ENCODE measurements around the gene RELN.

Gene RELN

GRCh38 chr7:103962070-103962469 lies 27.4 kb downstream of the RELN start:
- no peaks in the 10 kb centered on the region for H3K36me3 ChIP-seq (ENCODE audit: insufficient read depth, low read length)
- no peaks in the 10 kb centered on the region for H4K20me1 ChIP-seq (ENCODE audit: insufficient read depth, low read length)
- no peaks in the 10 kb centered on the region for H3K4me1 ChIP-seq (ENCODE audit: insufficient read depth, low read length, severe bottlenecking)
- H3K79me2 ChIP-seq (ENCODE audit: insufficient read depth, low read length) = no peaks in the 10 kb centered on the region
- no peak overlapping the region for H3K27ac ChIP-seq (ENCODE audit: low read depth, low read length, poor library complexity, severe bottlenecking)
- no peaks in the 10 kb centered on the region for H3K9me3 ChIP-seq (ENCODE audit: low read length)
- no peaks in the 10 kb centered on the region for H3K9me2 ChIP-seq (ENCODE audit: low read depth, low read length)
- no peaks in the 10 kb centered on the region for H3K27me3 ChIP-seq (ENCODE audit: insufficient read depth, low read length)
- TF ChIP-seq EZH2 (IDR thresholded peaks at IDR 0.05; ENCODE audit: borderline replicate concordance, low read length) = no peak
- TF ChIP-seq, protein P1, sequence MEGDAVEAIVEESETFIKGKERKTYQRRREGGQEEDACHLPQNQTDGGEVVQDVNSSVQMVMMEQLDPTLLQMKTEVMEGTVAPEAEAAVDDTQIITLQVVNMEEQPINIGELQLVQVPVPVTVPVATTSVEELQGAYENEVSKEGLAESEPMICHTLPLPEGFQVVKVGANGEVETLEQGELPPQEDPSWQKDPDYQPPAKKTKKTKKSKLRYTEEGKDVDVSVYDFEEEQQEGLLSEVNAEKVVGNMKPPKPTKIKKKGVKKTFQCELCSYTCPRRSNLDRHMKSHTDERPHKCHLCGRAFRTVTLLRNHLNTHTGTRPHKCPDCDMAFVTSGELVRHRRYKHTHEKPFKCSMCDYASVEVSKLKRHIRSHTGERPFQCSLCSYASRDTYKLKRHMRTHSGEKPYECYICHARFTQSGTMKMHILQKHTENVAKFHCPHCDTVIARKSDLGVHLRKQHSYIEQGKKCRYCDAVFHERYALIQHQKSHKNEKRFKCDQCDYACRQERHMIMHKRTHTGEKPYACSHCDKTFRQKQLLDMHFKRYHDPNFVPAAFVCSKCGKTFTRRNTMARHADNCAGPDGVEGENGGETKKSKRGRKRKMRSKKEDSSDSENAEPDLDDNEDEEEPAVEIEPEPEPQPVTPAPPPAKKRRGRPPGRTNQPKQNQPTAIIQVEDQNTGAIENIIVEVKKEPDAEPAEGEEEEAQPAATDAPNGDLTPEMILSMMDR (IDR thresholded peaks at IDR 0.05; ENCODE audit: low read length) = no peak
- no peak overlapping the region for H3K9ac ChIP-seq (ENCODE audit: low read length)
- H3F3A ChIP-seq (ENCODE audit: insufficient read depth, low read length) = no peaks in the 10 kb centered on the region
- H3K4me2 ChIP-seq (ENCODE audit: low read length) = no peak overlapping the region
- no peak overlapping the region for H2AFZ ChIP-seq (ENCODE audit: low read length)
- H3K4me3 ChIP-seq (ENCODE audit: low read depth, low read length, poor library complexity, severe bottlenecking) = no peak overlapping the region

DNA sequence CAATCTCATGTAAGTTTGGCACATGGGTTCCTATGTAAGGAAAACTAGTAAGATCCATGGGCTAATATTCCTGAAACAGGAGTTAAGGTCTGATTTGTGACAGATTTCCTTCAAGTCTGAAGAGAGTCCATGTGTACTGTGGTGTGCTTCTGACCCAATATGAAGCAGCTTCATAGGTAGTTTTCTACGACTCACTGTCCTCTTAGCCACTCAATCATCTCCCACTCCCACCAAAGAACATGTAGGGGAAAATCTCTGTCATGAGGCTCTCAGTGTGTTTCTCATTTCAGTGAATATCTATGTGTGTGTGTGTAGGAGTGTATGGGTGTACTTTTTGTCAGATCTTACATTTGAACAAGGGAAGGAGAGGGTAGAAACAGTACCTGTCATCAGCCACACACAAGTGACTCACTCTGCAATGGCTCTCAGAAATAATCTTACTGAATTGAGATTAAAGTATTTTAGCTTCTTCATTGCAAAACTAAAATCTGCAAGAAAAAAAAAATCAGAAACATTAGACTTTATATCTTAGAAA lies 31.1 kb downstream of the RELN start:
- Histone ChIP-seq H3K9me2 (ENCODE audit: low read depth, low read length) (no peaks in the 10 kb centered on the region), H3K4me3 (ENCODE audit: low read depth, low read length, poor library complexity, severe bottlenecking) (no peak overlapping the region), H3K79me2 (ENCODE audit: insufficient read depth, low read length) (no peaks in the 10 kb centered on the region), H3K9me3 (ENCODE audit: low read length) (no peaks in the 10 kb centered on the region), H3K9ac (ENCODE audit: low read length) (no peak overlapping the region), H3K27me3 (ENCODE audit: insufficient read depth, low read length) (no peaks in the 10 kb centered on the region), H3K4me2 (ENCODE audit: low read length) (no peak overlapping the region), H3K4me1 (ENCODE audit: insufficient read depth, low read length, severe bottlenecking) (no peaks in the 10 kb centered on the region), H2AFZ (ENCODE audit: low read length) (no peak overlapping the region), H3F3A (ENCODE audit: insufficient read depth, low read length) (no peaks in the 10 kb centered on the region), H3K27ac (ENCODE audit: low read depth, low read length, poor library complexity, severe bottlenecking) (no peak overlapping the region), H4K20me1 (ENCODE audit: insufficient read depth, low read length) (no peaks in the 10 kb centered on the region), H3K36me3 (ENCODE audit: insufficient read depth, low read length) (no peaks in the 10 kb centered on the region)
- TF ChIP-seq, protein P1 (IDR thresholded peaks at IDR 0.05; ENCODE audit: low read length) = no peak

GRCh38 chr7:103955985-103956384 lies 33.5 kb downstream of the RELN start:
- H3K27ac ChIP-seq (ENCODE audit: low read depth, low read length, poor library complexity, severe bottlenecking) = no peak overlapping the region
- H3K9ac ChIP-seq (ENCODE audit: low read length) = no peak overlapping the region
- H3K4me1 ChIP-seq (ENCODE audit: insufficient read depth, low read length, severe bottlenecking) = no peaks in the 10 kb centered on the region
- no peaks in the 10 kb centered on the region for H3K36me3 ChIP-seq (ENCODE audit: insufficient read depth, low read length)
- H3K9me2 ChIP-seq (ENCODE audit: low read depth, low read length) = no peaks in the 10 kb centered on the region
- H3K79me2 ChIP-seq (ENCODE audit: insufficient read depth, low read length) = no peaks in the 10 kb centered on the region
- H2AFZ ChIP-seq (ENCODE audit: low read length) = no peak overlapping the region
- no peaks in the 10 kb centered on the region for H3K9me3 ChIP-seq (ENCODE audit: low read length)
- no peak for TF ChIP-seq EZH2 (IDR thresholded peaks at IDR 0.05; ENCODE audit: borderline replicate concordance, low read length)
- TF ChIP-seq, protein P1 (IDR thresholded peaks at IDR 0.05; ENCODE audit: low read length) = no peak
- no peak overlapping the region for H3K4me3 ChIP-seq (ENCODE audit: low read depth, low read length, poor library complexity, severe bottlenecking)
- H4K20me1 ChIP-seq (ENCODE audit: insufficient read depth, low read length) = no peaks in the 10 kb centered on the region
- no peak overlapping the region for H3K4me2 ChIP-seq (ENCODE audit: low read length)
- no peaks in the 10 kb centered on the region for H3F3A ChIP-seq (ENCODE audit: insufficient read depth, low read length)
- H3K27me3 ChIP-seq (ENCODE audit: insufficient read depth, low read length) = no peaks in the 10 kb centered on the region

All from OCI-LY1 (cell line).